Kidney epithelial cell (primary cell): ENCODE data around the gene FAM171A2. TPM values are rescaled to one million over a fixed set of nuclear protein-coding genes. Genes with fewer than 3 reads are reported as not detected.

Experiments
- DNase-seq: peaks from one replicate; pipeline ENCODE4 v3.0.0-alpha.2; 2010; ENCODE audit warnings: low read depth
- H3K27me3 ChIP-seq: 2 replicates; pipeline ENCODE4 v1.6.0; 2011; ENCODE audit warnings: low read length; ENCODE audit not compliant: control insufficient read depth, insufficient read depth
- H3K36me3 ChIP-seq: 2 replicates; pipeline ENCODE4 v1.5.1; 2011; ENCODE audit warnings: low read length; ENCODE audit not compliant: control insufficient read depth, insufficient read depth
- H3K4me3 ChIP-seq: 2 replicates; pipeline ENCODE4 v1.5.1; 2011; ENCODE audit warnings: low read depth, mild to moderate bottlenecking, control low read depth, low read length
- total RNA-seq: library from RNA; depleted of rRNA; stranded (reverse); fragments of >200 nt; gene quantifications from 2 replicates; pipeline ENCODE4 v1.2.3, GENCODE V29; 2015
- TF ChIP-seq, protein P1 (sequence below): IDR thresholded peaks from 2 replicates; pipeline ENCODE4 v1.5.1; 2011; ENCODE audit warnings: mild to moderate bottlenecking, moderate library complexity, low read length, control low read depth, inconsistent platforms; ENCODE audit not compliant: insufficient read depth, poor library complexity, severe bottlenecking

The FAM171A2 gene
- total RNA-seq, 1 donor from 2014 or later, result 12.6 TPM

DNA sequence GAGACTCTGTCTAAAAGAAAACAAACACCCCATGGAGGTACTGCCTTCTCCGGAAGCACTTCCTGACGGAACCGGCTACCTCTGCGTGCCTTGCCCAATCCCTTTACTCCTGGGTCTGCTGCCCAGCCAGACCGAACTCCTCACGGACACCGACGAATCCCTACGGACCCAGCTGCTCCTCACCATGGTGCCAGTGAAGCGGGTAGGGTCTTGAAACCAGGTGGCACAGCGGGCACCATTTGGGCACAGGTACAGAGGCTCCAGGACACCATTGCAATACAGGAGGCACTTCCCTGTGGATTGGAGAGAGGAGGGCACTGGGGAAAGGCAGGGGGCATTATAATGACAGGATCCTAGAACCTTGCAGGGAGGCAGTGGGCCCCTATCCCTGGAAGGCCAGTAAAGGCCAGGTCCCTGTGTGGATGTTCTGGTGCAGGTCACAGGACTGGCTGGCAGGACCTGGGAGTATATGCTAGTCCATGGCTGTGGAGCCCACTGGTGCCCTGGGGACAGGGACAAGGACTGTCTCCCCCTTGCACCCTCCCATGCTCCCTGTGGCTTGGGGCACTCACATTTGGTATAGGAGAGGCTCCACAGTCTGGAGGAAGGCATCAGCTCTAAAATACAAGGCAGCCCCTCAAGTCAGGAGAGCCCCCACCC, 41.3 kb downstream of the FAM171A2 start:
- Histone ChIP-seq H3K4me3 (no peak overlapping the region), H3K36me3 (no peaks in the 10 kb centered on the region), H3K27me3 (peaks cover 1% of the 10 kb centered on the region)
- DNase-seq, result no peak
- TF ChIP-seq, protein P1, sequence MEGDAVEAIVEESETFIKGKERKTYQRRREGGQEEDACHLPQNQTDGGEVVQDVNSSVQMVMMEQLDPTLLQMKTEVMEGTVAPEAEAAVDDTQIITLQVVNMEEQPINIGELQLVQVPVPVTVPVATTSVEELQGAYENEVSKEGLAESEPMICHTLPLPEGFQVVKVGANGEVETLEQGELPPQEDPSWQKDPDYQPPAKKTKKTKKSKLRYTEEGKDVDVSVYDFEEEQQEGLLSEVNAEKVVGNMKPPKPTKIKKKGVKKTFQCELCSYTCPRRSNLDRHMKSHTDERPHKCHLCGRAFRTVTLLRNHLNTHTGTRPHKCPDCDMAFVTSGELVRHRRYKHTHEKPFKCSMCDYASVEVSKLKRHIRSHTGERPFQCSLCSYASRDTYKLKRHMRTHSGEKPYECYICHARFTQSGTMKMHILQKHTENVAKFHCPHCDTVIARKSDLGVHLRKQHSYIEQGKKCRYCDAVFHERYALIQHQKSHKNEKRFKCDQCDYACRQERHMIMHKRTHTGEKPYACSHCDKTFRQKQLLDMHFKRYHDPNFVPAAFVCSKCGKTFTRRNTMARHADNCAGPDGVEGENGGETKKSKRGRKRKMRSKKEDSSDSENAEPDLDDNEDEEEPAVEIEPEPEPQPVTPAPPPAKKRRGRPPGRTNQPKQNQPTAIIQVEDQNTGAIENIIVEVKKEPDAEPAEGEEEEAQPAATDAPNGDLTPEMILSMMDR, result no peak

DNA sequence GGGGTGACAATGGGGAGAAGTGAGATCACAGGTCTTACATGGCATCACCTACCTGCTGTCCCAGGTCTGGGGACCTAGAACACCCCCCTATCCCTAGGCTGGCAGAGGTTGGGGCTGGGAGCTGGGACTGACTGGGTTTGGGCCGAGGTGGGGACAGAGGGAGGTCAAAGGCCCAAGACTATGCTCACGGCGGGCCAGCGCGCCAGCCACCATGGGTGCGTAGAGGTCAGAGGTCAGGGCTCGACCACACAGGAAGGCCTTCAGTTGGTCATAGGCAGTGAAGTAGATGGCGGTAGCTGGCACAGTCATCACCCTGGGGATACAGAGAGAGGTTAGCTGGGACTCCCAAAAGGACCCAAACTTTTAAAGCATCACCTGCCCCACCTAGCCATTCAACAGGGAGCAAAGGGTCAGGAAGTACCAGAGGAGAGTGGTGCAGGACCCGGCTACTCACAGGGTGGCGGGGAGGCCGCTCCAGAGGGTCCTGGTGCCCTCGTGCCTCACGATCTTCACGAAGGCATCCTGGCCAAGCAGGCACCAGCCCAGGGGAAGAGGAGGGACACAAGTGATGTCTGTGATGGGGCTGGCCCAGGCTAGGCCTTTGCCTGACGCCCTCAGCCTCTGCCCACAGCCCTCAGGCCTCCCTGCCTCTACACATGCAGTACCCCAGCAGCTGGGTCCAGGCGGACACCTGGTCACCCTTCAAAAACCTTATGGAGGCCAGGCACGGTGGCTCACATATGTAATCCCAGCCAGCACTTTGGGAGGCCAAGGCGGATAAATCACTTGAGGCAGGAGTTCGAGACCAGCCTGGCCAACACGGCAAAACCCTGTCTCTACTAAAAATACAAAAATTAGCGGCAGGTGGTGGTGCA, 42.2 kb downstream of the FAM171A2 start:
- Histone ChIP-seq H3K4me3 (no peak overlapping the region), H3K27me3 (peaks cover 7% of the 10 kb centered on the region), H3K36me3 (no peaks in the 10 kb centered on the region)
- DNase-seq, result no peak
- TF ChIP-seq, protein P1, result no peak

DNA sequence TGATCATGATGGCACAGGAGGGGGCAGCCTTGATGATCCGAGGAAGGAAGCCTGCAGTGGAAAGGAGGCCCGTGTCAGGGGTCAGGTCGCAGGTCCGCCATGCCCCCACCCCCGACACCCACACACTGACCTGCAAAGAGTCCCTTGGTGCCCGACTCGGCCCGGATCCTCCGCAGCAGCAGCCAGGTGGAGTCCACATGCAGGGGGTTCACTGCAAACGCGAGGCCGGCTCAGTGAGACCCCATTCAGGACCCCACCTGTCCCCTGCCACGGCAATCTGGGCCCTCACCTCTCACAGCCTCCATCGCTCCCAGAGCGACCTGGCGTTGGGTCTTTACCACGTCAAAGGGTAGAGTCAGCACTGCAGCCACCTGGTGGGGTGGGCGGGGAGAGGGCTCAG, 43.6 kb downstream of the FAM171A2 start:
- Histone ChIP-seq H3K27me3 (peaks cover 19% of the 10 kb centered on the region), H3K36me3 (no peaks in the 10 kb centered on the region), H3K4me3 (no peak overlapping the region)
- DNase-seq, result no peak
- TF ChIP-seq, protein P1, result no peak

DNA sequence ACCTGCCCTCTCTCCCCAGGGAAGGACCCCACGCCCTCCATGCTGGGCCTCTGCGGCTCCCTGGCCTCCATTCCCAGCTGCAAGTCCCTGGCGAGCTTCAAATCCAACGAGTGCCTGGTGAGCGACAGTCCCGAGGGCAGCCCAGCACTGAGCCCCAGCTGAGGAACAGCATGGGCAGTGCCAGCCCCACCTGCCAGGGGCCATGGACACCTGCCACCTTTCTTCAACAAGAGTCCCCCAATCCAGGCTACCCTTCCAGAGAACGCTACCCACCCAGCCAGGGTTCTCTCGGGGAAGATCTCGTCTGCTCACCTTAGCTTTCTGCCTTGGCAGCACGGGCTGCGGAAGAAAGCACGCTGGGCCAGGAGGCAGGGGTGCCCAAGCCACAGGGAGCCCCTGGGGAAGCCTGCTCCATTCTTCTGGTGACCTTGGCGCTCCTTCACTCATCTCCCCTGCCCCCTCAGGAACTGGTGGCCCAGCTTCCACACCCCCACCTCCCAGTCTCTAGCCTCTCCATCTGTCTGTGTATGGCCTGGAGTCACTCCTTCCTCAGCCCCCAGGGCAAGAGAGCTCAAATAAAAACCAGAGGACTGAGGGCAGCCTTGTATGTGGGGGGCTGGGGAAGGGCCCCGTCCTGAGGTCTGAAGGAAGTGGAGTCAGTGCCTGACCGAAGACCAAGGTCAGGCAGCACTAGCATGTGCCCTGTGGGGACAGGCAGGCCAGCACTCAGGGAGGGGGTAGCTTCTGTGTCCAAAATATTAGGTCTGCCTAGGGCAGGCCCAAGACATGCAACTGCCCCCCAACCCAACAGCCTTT, 45.4 kb downstream of the FAM171A2 start:
- Histone ChIP-seq H3K27me3 (peaks cover 32% of the 10 kb centered on the region), H3K36me3 (no peaks in the 10 kb centered on the region), H3K4me3 (no peak overlapping the region)
- no peak for DNase-seq
- TF ChIP-seq, protein P1, result no peak

DNA sequence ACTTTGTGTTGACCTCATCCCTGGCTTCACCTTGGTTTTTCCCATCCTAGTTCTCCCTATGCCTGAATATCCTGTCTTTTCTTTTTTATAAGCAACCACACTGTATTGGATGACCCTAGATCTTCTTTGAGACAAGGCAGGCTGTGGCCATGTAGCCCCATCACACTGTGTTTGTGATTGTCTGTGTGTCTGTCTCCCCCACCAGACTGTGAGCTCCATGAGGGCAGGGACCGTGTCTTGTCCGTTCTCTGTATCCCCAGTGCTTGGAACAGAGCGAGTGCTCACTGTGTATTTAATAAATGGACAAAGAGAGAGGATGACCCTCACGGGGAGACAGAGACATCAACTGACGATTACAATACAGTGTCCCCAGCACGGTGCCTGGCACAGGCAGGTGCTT, 46.1 kb downstream of the FAM171A2 start:
- Histone ChIP-seq H3K36me3 (no peaks in the 10 kb centered on the region), H3K27me3 (peaks cover 32% of the 10 kb centered on the region), H3K4me3 (no peak overlapping the region)
- DNase-seq, result no peak
- TF ChIP-seq, protein P1, result no peak
